Stimulated activated CD8-positive, alpha-beta memory T cell treated with anti-CD3 and anti-CD28 coated beads, Interleukin-15, amount 100 ng/mL, for 1 hour (primary cell): ENCODE data around the gene EPB41L4B.

Source experiments
- DNase-seq: peaks from one replicate; pipeline ENCODE4 v3.0.0-alpha.2; 2020; ENCODE audit warnings: low read depth

Gene EPB41L4B

DNA sequence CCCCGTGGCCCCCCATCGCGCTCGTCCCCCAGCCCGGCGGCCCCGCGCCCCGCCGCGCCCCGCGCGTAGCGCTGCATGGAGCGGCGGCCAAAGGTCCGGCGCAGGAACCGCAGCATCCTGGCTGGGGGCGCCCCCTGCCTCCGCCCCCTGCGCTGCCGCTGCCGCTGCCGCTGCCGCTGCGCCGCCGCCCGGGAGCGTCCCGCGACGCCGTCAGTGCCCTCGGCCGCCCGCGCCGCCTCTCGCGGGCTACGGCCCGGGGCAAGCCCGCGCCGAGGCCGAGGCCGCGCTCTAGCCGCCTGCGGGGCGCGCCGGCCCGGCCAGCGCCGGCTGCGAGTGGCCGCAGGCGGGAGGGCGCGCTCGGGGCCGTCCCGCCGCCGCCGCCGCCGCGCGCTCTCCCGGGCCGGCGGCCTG, 523 bp downstream of the EPB41L4B start:
- no peak for DNase-seq

- no peak for DNase-seq
These were observed 1.1 kb downstream of the EPB41L4B start for GRCh38 chr9:109319626-109320241.

DNA sequence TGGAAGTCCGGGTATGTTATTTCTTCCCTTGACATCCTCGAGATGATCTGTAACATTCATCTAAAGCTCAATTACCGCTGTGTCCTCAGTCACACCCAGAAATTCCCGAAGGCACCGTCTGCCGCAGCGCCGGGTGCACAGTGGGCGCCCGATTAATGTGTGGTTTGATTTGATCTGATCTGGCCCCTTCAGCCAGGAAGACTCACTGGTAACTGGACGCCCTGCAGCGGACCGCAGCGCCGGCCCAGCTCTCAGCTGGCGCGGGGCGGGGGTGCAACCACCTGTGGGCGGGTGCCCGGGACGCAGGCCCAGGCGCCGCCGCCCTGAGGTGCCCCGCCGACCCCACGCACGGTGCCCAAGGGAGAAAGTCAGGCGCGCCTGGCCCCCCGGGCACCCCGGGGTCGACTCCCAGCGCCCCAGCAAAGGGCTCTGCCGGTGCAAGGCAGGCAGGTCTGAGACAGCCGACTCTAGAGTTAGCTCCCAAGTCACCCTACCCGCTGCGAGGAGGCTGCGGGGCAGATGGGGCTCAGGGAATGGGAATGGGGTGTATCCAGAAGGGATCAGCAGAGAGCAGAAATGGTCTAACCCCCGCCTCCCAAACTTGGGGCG, 1.7 kb downstream of the EPB41L4B start:
- DNase-seq, result no peak

- no peak for DNase-seq
These were observed 2.7 kb downstream of the EPB41L4B start for GRCh38 chr9:109317979-109318741.

DNA sequence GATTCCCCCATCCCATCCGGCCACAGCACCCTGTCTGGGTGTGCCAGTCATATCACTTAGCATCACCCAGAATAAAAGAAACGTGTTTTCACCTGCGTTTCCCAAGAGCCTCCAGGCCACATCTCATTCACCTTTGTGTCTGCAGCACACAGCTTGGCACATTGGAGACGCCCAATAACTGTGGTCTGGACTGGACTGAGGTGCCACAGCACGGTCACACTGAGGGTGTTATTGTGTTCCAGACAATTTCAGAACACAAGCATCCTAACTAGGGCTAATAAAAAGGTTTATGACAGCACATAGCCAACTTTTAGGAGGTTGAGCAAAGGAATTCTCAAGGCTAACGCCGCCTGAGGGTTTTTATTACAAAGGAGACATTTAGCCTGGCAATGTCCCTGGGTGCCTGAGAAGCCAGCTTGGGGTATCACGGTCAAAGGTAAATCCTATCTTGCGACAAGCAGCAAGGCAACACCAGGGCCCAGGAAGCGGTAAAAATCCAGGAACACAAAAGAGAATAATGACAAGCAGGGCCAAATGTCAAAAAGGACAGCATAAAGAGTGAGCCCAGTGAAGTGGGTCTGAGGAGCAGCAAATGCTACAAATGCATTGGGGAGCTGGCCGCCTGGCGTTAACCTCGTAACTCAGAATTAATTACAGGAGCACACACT, 3.4 kb downstream of the EPB41L4B start:
- DNase-seq, result no peak

GRCh38 chr9:109316207-109316640, 4.6 kb downstream of the EPB41L4B start:
- no peak for DNase-seq

GRCh38 chr9:109315480-109316206, 5.2 kb downstream of the EPB41L4B start:
- no peak for DNase-seq

- DNase-seq, result no peak
These were observed 6.8 kb downstream of the EPB41L4B start for GRCh38 chr9:109314011-109314531.

GRCh38 chr9:109313351-109313750, 7.5 kb downstream of the EPB41L4B start:
- no peak for DNase-seq

- no peak for DNase-seq
These were observed 8.1 kb downstream of the EPB41L4B start for GRCh38 chr9:109312783-109313182.

- DNase-seq, result no peak
These were observed 9.1 kb downstream of the EPB41L4B start for GRCh38 chr9:109311731-109312130.

- DNase-seq, result no peak
These were observed 9.6 kb downstream of the EPB41L4B start for GRCh38 chr9:109311286-109311685.

DNA sequence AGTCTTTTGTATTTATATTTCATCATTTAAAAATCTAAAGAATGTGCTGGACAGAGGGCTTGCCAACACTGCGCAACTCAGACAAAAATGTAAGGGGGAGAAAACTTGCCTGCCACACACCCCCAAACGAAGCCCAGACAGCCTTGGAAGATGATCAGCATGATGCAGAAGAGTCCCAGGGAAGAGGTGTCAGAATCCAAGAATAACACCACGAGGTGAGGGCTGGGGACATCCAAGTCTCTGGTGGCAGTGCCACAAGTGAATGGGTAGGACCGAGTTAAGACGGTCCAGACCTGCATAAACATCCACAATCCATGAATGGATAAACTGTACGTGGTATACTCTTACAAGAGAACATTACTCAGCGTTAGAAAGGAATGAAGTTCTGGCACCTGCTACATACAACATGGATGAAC, 10.4 kb downstream of the EPB41L4B start:
- DNase-seq, result no peak

DNA sequence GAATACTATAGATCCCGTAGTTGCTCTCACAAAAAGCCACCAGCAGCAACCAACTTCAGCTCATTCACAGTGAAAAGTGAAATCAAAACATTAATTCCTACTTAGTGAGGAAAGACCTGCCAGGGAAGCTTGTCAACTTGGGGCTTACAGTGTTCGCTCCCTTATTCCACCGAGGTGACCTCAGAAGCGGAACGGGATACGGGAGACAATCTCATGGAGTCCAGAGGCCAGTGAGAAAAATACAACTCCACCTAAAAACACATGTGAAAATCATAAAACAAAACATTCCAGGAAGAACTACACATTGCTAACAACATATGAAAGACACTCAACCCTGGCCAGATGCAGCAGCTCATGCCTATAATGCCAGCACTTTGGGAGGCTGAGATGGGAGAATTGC, 11.6 kb downstream of the EPB41L4B start:
- no peak for DNase-seq

GRCh38 chr9:109307380-109308240, 13.2 kb downstream of the EPB41L4B start:
- DNase-seq, result no peak

DNA sequence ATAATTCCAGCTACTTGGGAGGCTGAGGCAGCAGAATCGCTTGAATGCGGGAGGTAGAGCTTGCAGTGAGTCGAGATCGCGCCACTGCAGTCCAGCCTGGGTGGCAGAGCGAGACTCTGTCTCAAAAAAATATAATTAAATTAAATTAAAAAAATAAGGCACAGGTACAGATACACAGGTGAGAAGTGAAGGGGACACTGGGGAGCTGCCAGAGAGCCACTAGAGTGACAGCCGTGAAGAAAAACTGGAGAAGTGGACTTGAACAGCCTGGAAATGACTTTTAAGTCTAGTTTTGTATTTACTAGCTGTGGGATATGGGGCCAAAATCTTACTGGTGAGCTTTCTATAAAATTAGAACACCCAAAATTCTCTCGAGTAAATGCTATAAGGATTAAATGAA, 15.1 kb downstream of the EPB41L4B start:
- DNase-seq, result no peak

DNA sequence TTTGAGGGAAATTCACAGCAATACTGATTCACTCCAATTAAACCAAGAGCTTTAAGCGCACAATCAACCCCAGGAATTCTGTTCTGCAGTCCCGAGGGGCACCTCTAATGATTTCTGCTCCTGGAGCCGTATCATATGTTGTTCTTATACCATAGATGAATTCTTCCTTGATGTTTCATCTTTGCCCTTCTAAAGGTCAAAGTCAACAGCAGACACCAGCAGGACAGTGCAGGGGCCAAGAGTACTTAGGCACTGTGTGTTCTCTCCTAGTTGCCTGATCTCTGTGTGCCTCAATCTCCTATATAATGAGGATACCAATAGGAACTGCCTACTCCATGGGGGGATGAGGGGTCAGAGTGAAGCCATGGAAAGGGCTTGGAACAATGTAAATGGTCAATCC, 16.5 kb downstream of the EPB41L4B start:
- no peak for DNase-seq

- no peak for DNase-seq
These were observed 17.0 kb downstream of the EPB41L4B start for GRCh38 chr9:109303900-109304299.

DNA sequence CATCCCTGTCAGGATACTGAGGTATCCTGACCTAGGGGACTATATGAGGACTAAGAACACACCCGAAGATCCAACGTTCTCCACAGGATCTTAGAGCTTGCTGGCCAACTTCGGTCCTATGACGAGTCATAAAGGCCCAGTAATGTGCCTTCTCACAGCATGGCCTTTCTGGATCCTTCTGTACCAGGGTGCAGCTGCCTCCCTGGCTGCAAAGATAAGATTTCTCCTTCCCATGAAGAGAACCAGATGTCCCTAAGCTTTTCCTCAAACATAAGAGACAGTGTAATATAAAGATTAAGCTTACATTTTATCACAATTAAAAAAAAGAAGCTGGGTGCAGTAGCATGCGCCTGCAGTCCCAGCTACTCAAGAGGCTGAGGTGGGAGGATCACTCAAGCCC, 18.3 kb downstream of the EPB41L4B start:
- no peak for DNase-seq

GRCh38 chr9:109301012-109301411, 19.8 kb downstream of the EPB41L4B start:
- DNase-seq, result no peak

- no peak for DNase-seq
These were observed 21.0 kb downstream of the EPB41L4B start for GRCh38 chr9:109299891-109300290.
